GM12878 (cell line): ENCODE measurements around the gene C11orf91. TPM values are rescaled to one million over a fixed set of nuclear protein-coding genes. Genes with fewer than 3 reads are reported as not detected.

ENCODE experiments used
- ATAC-seq: fragments of 200-7000 bp; cut with Tn5 transposase; 3 replicates; pipeline ENCODE4 v1.9.1; 2020; ENCODE audit warnings: mild to moderate bottlenecking, moderate library complexity
- BruUV-seq: library from RNA; stranded (reverse); fragments of 400-500 nt; replicated peaks from 2 replicates; lab custom pipeline; 2021; lab: Mats Ljungman, UMichigan
- CTCF ChIA-PET: fragments of 300-600 bp; sonication (Branson Sonifier 250); formaldehyde crosslinking; extraction: SDS; loops from one replicate; lab custom pipeline; 2021; ENCODE audit warnings: inconsistent platforms; lab: Yijun Ruan, JAX
- POLR2A ChIA-PET: fragments of 350-600 bp; formaldehyde crosslinking; extraction: SDS; loops from one replicate; lab custom pipeline; 2021; ENCODE audit warnings: inconsistent platforms; lab: Charles Lee
- RAD21 ChIA-PET: fragments of 300-600 bp; sonication (Branson Sonifier 250); formaldehyde crosslinking; loops from one replicate; lab custom pipeline; 2023; ENCODE audit warnings: antibody characterized with exemption; ENCODE audit not compliant: unreplicated experiment; lab: Charles Lee
- SMC1A ChIA-PET: fragments of 300-600 bp; sonication (Branson Sonifier 250); formaldehyde crosslinking; loops from one replicate; lab custom pipeline; 2023; ENCODE audit not compliant: unreplicated experiment, uncharacterized antibody; lab: Charles Lee
- DNase-seq: peaks from one replicate; pipeline ENCODE4 v3.0.0-alpha.2; 2011; ENCODE audit warnings: low read depth, low spot score
- FAIRE-seq: peaks from 3 replicates; lab custom pipeline; 2011; peaks lifted over from hg19 to GRCh38; lab: Jason Lieb, UNC
- H2AFZ ChIP-seq: 2 replicates; pipeline ENCODE4 v1.6.0; 2011; ENCODE audit warnings: low read depth, low read length, control low read depth; ENCODE audit not compliant: control insufficient read depth
- H3K27ac ChIP-seq: 2 replicates; pipeline ENCODE4 v1.5.1; 2011; ENCODE audit warnings: control low read depth; ENCODE audit not compliant: control insufficient read depth, insufficient read depth
- H3K27me3 ChIP-seq, 2 experiments: replicated peaks in 1 of 2; 2 replicates each; pipeline versions ENCODE4 v1.6.0 to v1.6.1; 2011; ENCODE audit warnings: low read length in 1 of 2; ENCODE audit not compliant: control insufficient read depth in 2 of 2, insufficient read depth in 2 of 2
- H3K36me3 ChIP-seq, 2 experiments: 2 replicates each; pipeline ENCODE4 v1.5.1; 2011; ENCODE audit warnings: low read length in 1 of 2; ENCODE audit not compliant: control insufficient read depth in 2 of 2, insufficient read depth in 2 of 2
- H3K4me1 ChIP-seq: 2 replicates; pipeline ENCODE4 v1.6.1; 2011; ENCODE audit warnings: mild to moderate bottlenecking, low read length, moderate library complexity, mixed read lengths; ENCODE audit not compliant: control insufficient read depth, insufficient read depth
- H3K4me2 ChIP-seq: 2 replicates; pipeline ENCODE4 v1.6.0; 2011; ENCODE audit warnings: control low read depth; ENCODE audit not compliant: control insufficient read depth, insufficient read depth
- H3K4me3 ChIP-seq: fragments of 200-600 bp; sonication (generic); 2 replicates; pipeline ENCODE4 v1.5.1; 2016
- H3K79me2 ChIP-seq: 2 replicates; pipeline ENCODE4 v1.6.0; 2011; ENCODE audit warnings: low read length; ENCODE audit not compliant: control insufficient read depth, insufficient read depth
- H3K9ac ChIP-seq: 2 replicates; pipeline ENCODE4 v1.8.0; 2011; ENCODE audit warnings: low read length, control low read depth, mixed read lengths; ENCODE audit not compliant: control insufficient read depth, insufficient read depth
- H3K9me3 ChIP-seq: replicated peaks from 3 replicates; pipeline ENCODE4 v1.5.1; 2011; ENCODE audit warnings: mild to moderate bottlenecking, low read length; ENCODE audit not compliant: control insufficient read depth, insufficient read depth
- H4K20me1 ChIP-seq: 2 replicates; pipeline ENCODE4 v1.6.0; 2011; ENCODE audit not compliant: control insufficient read depth, insufficient read depth
- IKZF2 ChIP-seq, 2 experiments: fragments of 450-650 bp; IDR thresholded peaks; 2 replicates each; pipeline ENCODE4 v1.6.1; 2017; ENCODE audit warnings: mild to moderate bottlenecking in 2 of 2, moderate library complexity in 2 of 2
- JUND ChIP-seq: IDR thresholded peaks from 2 replicates; pipeline ENCODE4 v1.6.1; 2012; ENCODE audit warnings: low read depth, mild to moderate bottlenecking, low read length, improper control_type of control experiment, moderate library complexity
- KAT2A ChIP-seq: conservative IDR thresholded peaks from 2 replicates; pipeline ENCODE4 v1.6.1; 2011; ENCODE audit warnings: low read depth, low read length; ENCODE audit not compliant: control insufficient read depth
- MTA2 ChIP-seq: fragments of 450-650 bp; IDR thresholded peaks from 2 replicates; pipeline ENCODE4 v1.6.1; 2016; ENCODE audit warnings: low read depth, mild to moderate bottlenecking, moderate library complexity
- NBN ChIP-seq: fragments of 450-650 bp; IDR thresholded peaks from 2 replicates; pipeline ENCODE4 v1.6.1; 2016
- NFYB ChIP-seq: IDR thresholded peaks from 2 replicates; pipeline ENCODE4 v1.6.1; 2011; ENCODE audit warnings: low read depth, mild to moderate bottlenecking, low read length, improper control_type of control experiment, moderate library complexity; ENCODE audit not compliant: insufficient read depth
- NR2F1 ChIP-seq: fragments of 450-650 bp; conservative IDR thresholded peaks from 2 replicates; pipeline ENCODE4 v1.6.1; 2017; ENCODE audit warnings: mild to moderate bottlenecking
- PAX5 ChIP-seq: IDR thresholded peaks from 2 replicates; pipeline ENCODE4 v1.6.1; 2011; ENCODE audit warnings: low read depth, low read length, borderline replicate concordance
- PML ChIP-seq: IDR thresholded peaks from 2 replicates; pipeline ENCODE4 v1.6.1; 2012; ENCODE audit warnings: low read length, inconsistent platforms
- POLR2A ChIP-seq: IDR thresholded peaks from 2 replicates; pipeline ENCODE4 v1.6.1; 2011; ENCODE audit warnings: low read depth, mild to moderate bottlenecking, low read length
- RAD21 ChIP-seq: IDR thresholded peaks from 2 replicates; pipeline ENCODE4 v1.6.1; 2011; ENCODE audit warnings: mild to moderate bottlenecking, low read depth, low read length, moderate library complexity; ENCODE audit not compliant: insufficient read depth
- SIN3A ChIP-seq: IDR thresholded peaks from 2 replicates; pipeline ENCODE4 v1.6.1; 2012; ENCODE audit warnings: low read depth, low read length, improper control_type of control experiment
- TBL1XR1 ChIP-seq: IDR thresholded peaks from 2 replicates; pipeline ENCODE4 v1.6.1; 2012; ENCODE audit warnings: low read depth, low read length, improper control_type of control experiment
- YBX1 ChIP-seq: fragments of 450-650 bp; IDR thresholded peaks from 2 replicates; pipeline ENCODE4 v1.6.1; 2016; ENCODE audit warnings: antibody characterized with exemption
- ZNF217 ChIP-seq: fragments of 450-650 bp; IDR thresholded peaks from 2 replicates; pipeline ENCODE4 v1.6.1; 2017; ENCODE audit warnings: antibody characterized with exemption, mild to moderate bottlenecking
- ZNF384 ChIP-seq: IDR thresholded peaks from 2 replicates; pipeline ENCODE4 v1.6.1; 2012; ENCODE audit warnings: low read depth, mild to moderate bottlenecking, low read length, improper control_type of control experiment, borderline replicate concordance
- WGBS: methylation state at CpG from one replicate; pipeline ENCODE4 v1.1.6; 2016; ENCODE audit warnings: low lambda C conversion rate; ENCODE audit not compliant: insufficient replicate concordance, insufficient coverage; ENCODE audit errors: missing lambda C conversion rate; 5-methylcytosine and 5-hydroxymethylcytosine counted together
- in situ Hi-C: fragments of 300-500 bp; cut with MboI; formaldehyde crosslinking; loops from 9 replicates; pipeline ENCODE4 v1.14.3; 2018; ENCODE audit warnings: mixed read lengths
- intact Hi-C: fragments of 100-400 bp; cut with micrococcal nuclease; formaldehyde crosslinking; loops from one replicate; pipeline ENCODE4 v1.14.2; 2022; ENCODE audit not compliant: unreplicated experiment
- polyA plus RNA-seq, 11 experiments: library from polyadenylated mRNA; depleted of rRNA in 4 of 11; unstranded in 6 of 11; stranded (reverse) in 5 of 11; fragments of >200 nt; fragmentation: Nextera tagmentation in 4 of 11; fragmentation: Illumina TruSeq in 1 of 11; extraction: Ambion mirVana in 4 of 11; extraction: Trizol in 1 of 11; gene quantifications; 1 replicate in 1 of 11; 2 replicates in 10 of 11; pipeline versions ENCODE4 v1.2.1 to v1.2.3, GENCODE V29; 2011 to 2016; ENCODE audit warnings: inconsistent platforms in 2 of 11, missing spikeins in 2 of 11, low read depth in 1 of 11
- total RNA-seq, 4 experiments: library from RNA; depleted of rRNA in 3 of 4; stranded (reverse); fragments of >200 nt in 3 of 4; fragmentation: Illumina TruSeq in 1 of 4; extraction: Trizol in 1 of 4; gene quantifications; 2 replicates each; pipeline versions ENCODE4 v1.2.1 to v1.2.3, GENCODE V29; 2013 to 2021
- TF ChIP-seq, protein P1 (sequence below): IDR thresholded peaks from 2 replicates; pipeline ENCODE4 v1.6.1; 2011; ENCODE audit warnings: borderline replicate concordance, low read depth, mild to moderate bottlenecking, moderate library complexity, low read length; ENCODE audit not compliant: insufficient read depth, poor library complexity, severe bottlenecking
- TF ChIP-seq, protein P2 (sequence below): fragments of 150-350 bp; IDR thresholded peaks from 2 replicates; pipeline ENCODE4 v1.6.1; 2016; ENCODE audit warnings: low read depth, low read length

The C11orf91 gene
- total and polyA plus RNA-seq, 10 of the 15 experiments (the other 5 are each of a cell fraction or from before 2014, with no cell fraction given) = not detected

DNA sequence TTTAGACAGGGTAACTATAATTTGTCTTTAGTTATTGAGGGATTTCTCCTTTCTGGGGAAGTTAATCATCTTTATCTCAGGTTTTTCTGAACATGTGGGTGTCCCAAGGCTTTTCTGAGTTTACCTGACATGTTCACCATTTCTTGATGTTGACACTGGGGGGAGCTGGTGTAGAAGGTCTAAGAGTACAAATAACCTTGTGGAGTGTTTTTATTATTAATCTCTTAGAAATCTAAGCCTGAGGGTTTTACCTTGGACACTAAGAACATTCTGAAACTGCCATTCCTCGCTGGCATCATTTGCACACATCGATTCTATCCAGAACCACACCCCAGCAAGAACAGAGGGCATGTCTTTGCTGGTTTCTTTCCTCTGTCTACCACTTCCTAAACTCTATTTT lies 15.6 kb upstream of the C11orf91 start (continued):
- TF ChIP-seq JUND (no peak), NR2F1 (no peak), SIN3A (no peak), PAX5 (no peak), RAD21 (peak; percentile 72), NBN (no peak)
- TF ChIP-seq, protein P1, sequence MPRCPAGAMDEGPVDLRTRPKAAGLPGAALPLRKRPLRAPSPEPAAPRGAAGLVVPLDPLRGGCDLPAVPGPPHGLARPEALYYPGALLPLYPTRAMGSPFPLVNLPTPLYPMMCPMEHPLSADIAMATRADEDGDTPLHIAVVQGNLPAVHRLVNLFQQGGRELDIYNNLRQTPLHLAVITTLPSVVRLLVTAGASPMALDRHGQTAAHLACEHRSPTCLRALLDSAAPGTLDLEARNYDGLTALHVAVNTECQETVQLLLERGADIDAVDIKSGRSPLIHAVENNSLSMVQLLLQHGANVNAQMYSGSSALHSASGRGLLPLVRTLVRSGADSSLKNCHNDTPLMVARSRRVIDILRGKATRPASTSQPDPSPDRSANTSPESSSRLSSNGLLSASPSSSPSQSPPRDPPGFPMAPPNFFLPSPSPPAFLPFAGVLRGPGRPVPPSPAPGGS = no peak

DNA sequence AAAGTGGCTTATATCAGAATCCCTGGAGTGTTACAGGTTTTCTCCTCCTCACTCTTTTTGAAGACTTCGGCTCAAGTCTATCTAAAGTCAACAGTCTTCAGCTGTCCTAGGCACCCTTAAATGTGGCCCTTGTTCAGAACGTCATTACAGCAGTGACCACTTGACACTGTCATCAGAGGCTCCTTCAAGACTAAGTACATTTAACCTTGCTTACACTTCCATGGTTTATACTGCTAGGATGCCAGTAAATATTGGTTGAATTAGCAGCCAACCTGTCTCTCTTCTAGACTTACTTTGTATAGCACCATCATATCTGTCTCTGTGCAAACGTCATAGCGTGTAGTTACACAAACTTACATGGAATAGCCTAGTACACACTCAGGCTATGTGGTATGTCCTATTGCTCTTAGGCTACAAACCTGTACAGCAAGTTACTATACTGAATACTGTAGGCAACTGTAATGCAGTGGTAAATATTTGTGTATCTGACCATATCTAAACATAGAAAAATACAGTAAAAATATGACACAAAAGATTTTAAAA lies 13.3 kb upstream of the C11orf91 start:
- DNase-seq (no peak), ATAC-seq (no peak), FAIRE-seq (no peak)
- H3K4me3 ChIP-seq = no peak overlapping the region
- intact Hi-C loops (no loop called here), in situ Hi-C loops (no loop called here)
- no peak overlapping the region for H3K4me2 ChIP-seq
- POLR2A ChIA-PET = no interaction called here
- CTCF ChIA-PET = interaction anchor here (0.7 to 9.4 kb wide), 6 partner anchors 9 to 116 kb away, joined by 3 to 276 read pairs (median 12); partner anchors contain the start of genes C11orf91 and CD59
- H3K27me3 ChIP-seq = no peaks in the 10 kb centered on the region
- H2AFZ ChIP-seq = no peak overlapping the region
- no peak overlapping the region for H3K9ac ChIP-seq
- no peaks in the 10 kb centered on the region for H3K79me2 ChIP-seq
- TF ChIP-seq TBL1XR1 = no peak
- no peak for TF ChIP-seq ZNF384
- TF ChIP-seq PML = no peak
- TF ChIP-seq PAX5 = no peak
- TF ChIP-seq POLR2A = no peak
- TF ChIP-seq YBX1 = no peak
- TF ChIP-seq ZNF217 = no peak
- no peak for TF ChIP-seq IKZF2 (IDR thresholded peaks at IDR 0.05)
- TF ChIP-seq, protein P2, sequence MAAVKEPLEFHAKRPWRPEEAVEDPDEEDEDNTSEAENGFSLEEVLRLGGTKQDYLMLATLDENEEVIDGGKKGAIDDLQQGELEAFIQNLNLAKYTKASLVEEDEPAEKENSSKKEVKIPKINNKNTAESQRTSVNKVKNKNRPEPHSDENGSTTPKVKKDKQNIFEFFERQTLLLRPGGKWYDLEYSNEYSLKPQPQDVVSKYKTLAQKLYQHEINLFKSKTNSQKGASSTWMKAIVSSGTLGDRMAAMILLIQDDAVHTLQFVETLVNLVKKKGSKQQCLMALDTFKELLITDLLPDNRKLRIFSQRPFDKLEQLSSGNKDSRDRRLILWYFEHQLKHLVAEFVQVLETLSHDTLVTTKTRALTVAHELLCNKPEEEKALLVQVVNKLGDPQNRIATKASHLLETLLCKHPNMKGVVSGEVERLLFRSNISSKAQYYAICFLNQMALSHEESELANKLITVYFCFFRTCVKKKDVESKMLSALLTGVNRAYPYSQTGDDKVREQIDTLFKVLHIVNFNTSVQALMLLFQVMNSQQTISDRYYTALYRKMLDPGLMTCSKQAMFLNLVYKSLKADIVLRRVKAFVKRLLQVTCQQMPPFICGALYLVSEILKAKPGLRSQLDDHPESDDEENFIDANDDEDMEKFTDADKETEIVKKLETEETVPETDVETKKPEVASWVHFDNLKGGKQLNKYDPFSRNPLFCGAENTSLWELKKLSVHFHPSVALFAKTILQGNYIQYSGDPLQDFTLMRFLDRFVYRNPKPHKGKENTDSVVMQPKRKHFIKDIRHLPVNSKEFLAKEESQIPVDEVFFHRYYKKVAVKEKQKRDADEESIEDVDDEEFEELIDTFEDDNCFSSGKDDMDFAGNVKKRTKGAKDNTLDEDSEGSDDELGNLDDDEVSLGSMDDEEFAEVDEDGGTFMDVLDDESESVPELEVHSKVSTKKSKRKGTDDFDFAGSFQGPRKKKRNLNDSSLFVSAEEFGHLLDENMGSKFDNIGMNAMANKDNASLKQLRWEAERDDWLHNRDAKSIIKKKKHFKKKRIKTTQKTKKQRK = no peak
- no peak for TF ChIP-seq NFYB
- no peak for TF ChIP-seq MTA2
- no peak for TF ChIP-seq KAT2A
- SMC1A ChIA-PET = interaction anchor here (0.7 to 10.8 kb wide), 4 partner anchors 13 to 167 kb away, joined by 3 to 153 read pairs (median 3); no protein-coding TSS in a partner anchor
- no TSS peak for BruUV-seq
- 91% methylated on average over 4 of the region's 4 CpGs for WGBS
- no peak overlapping the region for H3K27ac ChIP-seq
- no peaks in the 10 kb centered on the region for H3K9me3 ChIP-seq
- H3K36me3 ChIP-seq = peaks cover 8 to 50% of the 10 kb centered on the region in 2 experiments
- peaks cover 2% of the 10 kb centered on the region; the same call in 1 of the 2 replicates for H4K20me1 ChIP-seq
- H3K4me1 ChIP-seq = no peaks in the 10 kb centered on the region
- RAD21 ChIA-PET = interaction anchor here (3.5 to 8.6 kb wide), 2 partner anchors 23 to 28 kb away, joined by 16 to 158 read pairs; partner anchors contain the start of gene CD59
